ENCODE data around the gene SNCB.

Gene SNCB

DNA sequence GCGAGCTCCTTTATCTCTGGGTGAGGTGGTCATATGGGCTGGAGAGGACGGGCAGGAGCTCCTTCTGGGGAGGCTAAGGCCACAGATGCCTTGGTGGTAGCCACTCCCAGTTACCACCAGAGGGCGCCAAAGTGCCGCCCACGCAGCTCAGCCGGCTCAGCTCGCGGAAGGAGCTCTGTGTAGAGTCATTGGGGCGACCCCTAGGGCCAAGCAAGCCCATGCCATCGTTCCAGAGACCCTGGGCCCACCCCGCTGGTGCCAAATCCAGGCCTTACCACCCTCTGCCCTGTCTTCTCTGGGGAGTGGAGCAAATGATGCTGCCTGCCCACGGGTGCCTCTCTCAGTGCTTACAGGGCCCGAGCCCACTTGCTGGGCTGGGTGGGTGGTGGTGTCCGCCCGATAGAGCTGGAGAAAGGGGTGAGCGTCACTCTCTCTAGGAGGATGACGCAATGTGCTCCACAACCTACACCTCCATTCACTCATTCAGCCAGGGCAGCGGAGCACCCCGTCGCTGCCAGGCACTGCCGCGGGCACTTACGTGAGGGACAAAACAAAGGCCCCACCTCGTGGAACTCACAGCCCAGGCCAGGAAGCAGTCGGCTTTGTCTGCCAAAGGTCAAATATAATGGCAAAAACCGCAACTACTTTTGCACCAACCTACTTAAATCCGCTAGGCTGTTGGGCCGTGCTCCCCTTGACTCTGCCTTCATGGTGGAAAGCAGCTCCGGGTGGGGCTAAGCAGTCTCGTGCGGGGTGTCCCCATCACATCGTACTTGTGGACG, 30.7 kb upstream of the SNCB start:
- peak; percentile 29 for DNase-seq

GRCh38 chr5:176660530-176660859, 30.2 kb upstream of the SNCB start:
- DNase-seq: no peak

DNA sequence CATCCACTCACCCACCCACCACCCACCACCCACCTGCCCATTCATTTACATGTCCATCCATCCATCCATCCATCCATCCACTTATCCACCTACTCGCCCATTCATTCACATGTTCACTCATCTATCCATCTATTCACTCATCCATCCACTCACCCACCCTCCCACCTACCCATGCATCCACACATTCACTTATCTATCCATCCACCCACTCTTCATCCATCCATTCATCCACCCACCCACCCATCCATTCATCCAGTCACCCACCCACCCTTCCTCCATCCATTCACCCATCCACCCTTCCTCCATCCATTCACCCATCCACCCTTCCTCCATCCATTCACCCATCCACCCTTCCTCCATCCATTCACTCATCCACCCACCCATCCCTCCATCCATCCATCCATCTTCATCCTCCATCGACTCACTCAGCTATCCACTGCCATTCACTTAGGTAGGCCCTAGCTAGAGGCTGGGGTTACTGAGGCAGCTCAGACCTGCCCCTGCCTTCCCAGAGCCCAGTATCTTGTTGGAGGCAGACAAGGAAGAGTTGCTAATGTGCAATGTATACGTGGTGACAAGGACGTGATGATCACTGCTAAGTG, 29.6 kb upstream of the SNCB start:
- DNase-seq: no peak

DNA sequence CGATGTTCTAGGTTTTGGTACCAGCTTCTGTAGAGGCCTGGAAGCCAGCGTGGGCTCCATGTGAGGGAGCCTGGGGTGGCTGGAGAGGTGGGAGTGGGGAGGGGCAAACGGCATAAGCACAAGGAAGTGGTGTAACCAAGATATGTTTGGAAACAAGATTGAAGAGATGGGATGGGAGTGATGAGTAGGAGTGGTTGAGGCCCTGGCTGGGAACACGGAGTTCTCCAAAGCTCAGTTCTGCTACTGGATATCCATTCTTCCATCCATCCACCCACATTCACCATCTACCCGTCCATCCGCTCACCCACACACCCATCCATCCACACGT, 29.1 kb upstream of the SNCB start:
- no peak for DNase-seq

- DNase-seq: no peak
Observed at GRCh38 chr5:176658817-176659511, 28.6 kb upstream of the SNCB start.

DNA sequence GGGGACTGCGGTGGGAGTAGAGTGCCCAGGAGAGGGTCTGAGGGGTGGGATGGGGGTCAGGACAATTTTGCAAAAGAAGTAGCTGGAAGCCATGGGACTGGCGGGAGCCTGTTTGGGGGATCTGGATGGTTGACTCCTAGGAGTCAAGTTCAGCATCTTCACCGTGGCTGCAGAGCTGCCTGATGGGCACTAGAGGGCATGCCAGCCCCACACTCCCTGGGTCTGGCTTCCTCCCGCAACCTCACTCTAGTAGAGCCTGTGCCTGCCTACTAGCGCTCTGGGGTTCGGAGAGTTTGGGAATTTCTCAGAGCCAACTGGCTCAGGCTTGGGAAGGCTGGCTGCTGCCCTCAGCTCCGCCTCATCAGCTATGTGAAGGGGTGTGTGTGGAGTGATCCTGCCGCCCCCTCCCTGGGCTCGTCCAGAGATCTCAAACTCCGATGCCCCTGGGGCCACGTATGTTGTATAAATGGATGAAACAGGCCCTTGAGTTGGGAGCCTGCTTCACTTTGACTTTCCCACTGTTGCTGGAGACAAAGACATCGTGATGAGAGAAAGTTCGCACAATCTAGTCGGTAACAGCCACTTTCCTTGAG, 27.8 kb upstream of the SNCB start:
- peak; percentile 33 for DNase-seq

DNA sequence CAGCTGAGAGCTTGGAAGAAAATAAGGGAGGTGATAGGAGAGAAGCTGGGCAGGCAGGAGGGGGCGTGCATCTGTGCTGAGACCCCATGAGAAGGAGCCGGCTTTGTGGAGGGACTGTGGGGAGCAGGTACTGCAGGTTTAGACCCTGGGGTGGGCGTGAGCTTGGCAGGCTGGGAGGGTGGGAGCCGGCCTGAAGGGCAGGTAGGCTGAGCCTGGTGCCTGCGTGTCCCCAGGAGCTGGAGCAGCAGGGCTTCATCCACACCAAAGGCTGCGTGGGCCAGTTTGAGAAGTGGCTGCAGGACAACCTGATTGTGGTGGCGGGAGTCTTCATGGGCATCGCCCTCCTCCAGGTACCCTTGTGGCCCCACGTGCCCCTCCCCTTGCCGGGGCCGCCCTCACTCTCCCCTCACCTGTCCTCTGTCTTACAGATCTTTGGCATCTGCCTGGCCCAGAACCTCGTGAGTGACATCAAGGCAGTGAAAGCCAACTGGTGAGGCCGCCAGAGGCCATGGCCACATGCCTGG, 26.2 kb upstream of the SNCB start:
- DNase-seq: no peak

GRCh38 chr5:176654856-176655255, 24.5 kb upstream of the SNCB start:
- no peak for DNase-seq

GRCh38 chr5:176653401-176654385, 23.4 kb upstream of the SNCB start:
- no peak for DNase-seq

DNA sequence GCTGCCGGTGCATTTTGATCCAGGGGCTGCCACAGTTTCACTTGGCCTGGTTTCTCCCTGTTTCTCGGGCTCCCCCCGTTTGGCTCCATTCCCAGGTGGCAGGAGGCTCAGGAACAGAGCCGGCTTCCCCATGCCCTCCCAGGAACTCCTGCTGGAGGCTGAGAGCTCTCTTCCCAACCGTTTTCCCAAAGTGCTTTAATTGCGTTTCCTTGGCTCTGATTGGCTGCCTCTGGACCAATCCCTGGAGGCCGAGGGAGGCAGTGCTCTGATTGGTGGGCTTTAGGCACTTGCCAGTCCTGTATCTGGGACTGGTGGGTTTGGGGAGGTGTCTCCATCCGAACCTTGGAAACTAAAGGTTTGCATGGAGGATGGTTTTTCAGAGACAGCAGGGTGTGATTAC, 21.8 kb upstream of the SNCB start:
- no peak for DNase-seq

GRCh38 chr5:176651472-176651980, 21.2 kb upstream of the SNCB start:
- no peak for DNase-seq

GRCh38 chr5:176650354-176650884, 20.1 kb upstream of the SNCB start:
- DNase-seq: no peak

GRCh38 chr5:176648474-176649194, 18.3 kb upstream of the SNCB start:
- no peak for DNase-seq

- DNase-seq: no peak
Observed at GRCh38 chr5:176647843-176648473, 17.6 kb upstream of the SNCB start.

DNA sequence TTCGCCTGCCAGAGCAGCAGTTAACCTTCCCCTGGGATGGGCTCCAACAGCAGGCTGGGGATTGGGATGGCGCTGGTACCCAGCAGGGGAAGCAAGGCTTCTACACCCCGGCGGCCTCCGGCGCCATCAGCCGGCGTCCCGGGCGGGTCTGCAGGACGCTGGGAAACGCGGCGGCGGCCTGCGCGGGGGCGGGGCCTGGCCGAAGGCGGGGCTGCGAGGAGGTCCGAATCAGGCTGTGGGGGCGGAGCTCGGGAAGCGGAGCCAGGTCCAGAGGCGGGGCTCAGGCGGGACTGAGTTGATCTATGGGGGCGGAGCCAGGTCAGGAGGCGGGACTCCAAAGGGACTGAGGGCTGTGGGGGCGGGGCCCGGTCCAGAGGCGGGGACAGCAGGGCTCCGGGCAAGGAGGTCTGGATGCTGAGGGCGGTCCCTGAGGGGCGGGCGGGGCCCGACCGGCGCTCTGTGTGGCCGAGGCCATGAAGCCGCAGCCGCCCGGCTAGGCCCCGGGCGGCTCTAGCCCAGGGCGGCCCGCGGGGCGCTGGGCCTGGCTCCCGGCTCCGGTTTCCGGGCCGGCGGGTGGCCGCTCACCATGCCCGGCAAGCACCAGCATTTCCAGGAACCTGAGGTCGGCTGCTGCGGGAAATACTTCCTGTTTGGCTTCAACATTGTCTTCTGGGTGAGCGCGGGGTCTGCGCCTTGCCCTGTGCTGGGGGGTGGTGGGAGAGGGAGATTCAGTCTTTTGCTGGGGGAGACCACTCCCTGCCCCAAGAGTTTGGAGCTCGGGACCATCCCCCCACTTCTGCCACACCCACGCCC, 16.9 kb upstream of the SNCB start, which contains the start of gene TSPAN17:
Gene TSPAN17, plus strand, starts transcription at position 455 of the 813 bp plus-strand sequence. Its CDS starts 132 bp downstream, at position 587.
- DNase-seq: peak; percentile 99

- no peak for DNase-seq
Observed at GRCh38 chr5:176646707-176647029, 16.3 kb upstream of the SNCB start.

DNA sequence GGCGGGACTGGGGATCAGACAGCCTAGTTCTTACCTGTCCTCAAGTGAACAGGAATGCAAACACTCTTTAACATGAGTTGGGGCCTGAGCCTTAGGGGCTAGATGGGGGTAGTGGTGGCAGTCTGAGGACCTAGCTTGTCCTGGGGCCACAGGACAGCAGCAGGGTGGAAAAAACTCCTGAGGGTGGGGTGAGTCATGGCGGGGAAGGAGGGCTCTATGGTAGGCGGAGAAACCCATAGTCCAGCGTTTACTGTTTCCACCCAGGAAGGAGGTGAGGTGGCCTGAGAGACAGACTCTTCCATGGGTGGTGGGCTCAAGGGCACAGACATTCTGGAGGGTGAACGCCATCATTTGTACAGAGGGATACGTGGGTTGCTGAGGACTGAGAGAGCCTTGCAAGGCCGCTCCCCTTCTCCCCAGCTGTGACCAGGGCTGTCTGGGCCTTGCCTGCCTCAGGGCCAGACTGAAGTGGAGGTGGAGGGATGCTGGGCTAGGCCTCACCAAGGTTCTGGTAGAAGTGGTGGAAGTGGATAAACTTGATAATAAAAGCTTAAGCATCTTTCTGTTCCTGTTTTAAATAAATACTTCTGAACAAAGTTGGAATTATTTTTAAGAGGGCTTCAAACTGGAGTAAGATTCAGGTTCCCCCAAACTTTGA, 15.8 kb upstream of the SNCB start:
- DNase-seq: no peak

- DNase-seq: no peak
Observed at GRCh38 chr5:176644878-176645670, 14.7 kb upstream of the SNCB start.
